ENCODE measurements around the gene SRSF8. TPM values are rescaled to one million over a fixed set of nuclear protein-coding genes. Genes with fewer than 3 reads are reported as not detected.

The SRSF8 gene
- total RNA-seq, 1 experiment from 2014 or later, result 31.0 TPM

GRCh38 chr11:95033051-95033450 lies 33.7 kb upstream of the SRSF8 start:
- no peaks in the 10 kb centered on the region for H3K27me3 ChIP-seq (ENCODE audit: insufficient read depth, low read length)
- H3K4me1 ChIP-seq (ENCODE audit: control insufficient read depth in 1 of 2, insufficient read depth in 2 of 2, low read length in 2 of 2), result no peaks in the 10 kb centered on the region
- DNase-seq (ENCODE audit: low read depth, low spot score) (no peak), ATAC-seq (no peak)
- no TSS peak for BruUV-seq (replicated peaks)
- no peaks in the 10 kb centered on the region for H3K36me3 ChIP-seq (ENCODE audit: control insufficient read depth in 1 of 2, insufficient read depth in 2 of 2, low read length in 2 of 2)
- ChIA-PET POLR2A (no interaction called here), RAD21 (ENCODE audit: low non-redundant PET in 1 of 2, low total read pairs in 2 of 2, uncharacterized antibody in 2 of 2, unreplicated experiment in 2 of 2) (no interaction called here), CTCF (no interaction called here)
- no peak for TF ChIP-seq REST (IDR thresholded peaks at IDR 0.05; ENCODE audit: low read depth)
- TF ChIP-seq EZH2 (IDR thresholded peaks at IDR 0.05), result no peak
- TF ChIP-seq ZBTB33 (IDR thresholded peaks at IDR 0.05; ENCODE audit: extremely low read depth, insufficient replicate concordance, low read length), result no peak
- TF ChIP-seq ZNF274 (IDR thresholded peaks at IDR 0.05; ENCODE audit: low read depth, low read length), result no peak
- H3K9me2 ChIP-seq (ENCODE audit: insufficient read depth), result no peaks in the 10 kb centered on the region
- H3K9me3 ChIP-seq (ENCODE audit: control insufficient read depth in 1 of 2, insufficient read depth in 1 of 2, low read depth in 1 of 2, low read length in 2 of 2), result no peaks in the 10 kb centered on the region
- no peaks in the 10 kb centered on the region for H3K79me2 ChIP-seq (ENCODE audit: insufficient read depth, low read length)
- H2AFZ ChIP-seq (ENCODE audit: low read depth, low read length, poor library complexity, severe bottlenecking), result no peak overlapping the region
- H3K9ac ChIP-seq (ENCODE audit: low read length), result no peak overlapping the region
- no peak overlapping the region for H3K4me2 ChIP-seq (ENCODE audit: low read length)
- H3K27ac ChIP-seq (ENCODE audit: low read depth, low read length), result no peak overlapping the region
- H4K20me1 ChIP-seq (ENCODE audit: insufficient read depth), result no peaks in the 10 kb centered on the region
- intact Hi-C loops (cut with micrococcal nuclease), result no loop called here
- no peak overlapping the region for H3K4me3 ChIP-seq (replicated peaks in 1 of 2; ENCODE audit: low read depth in 1 of 2, low read length in 2 of 2)
